Spleen (tissue), 7 donors: ENCODE data around the gene VWA3A.

Source experiments
- POLR2A ChIP-seq, 3 donors: fragments of 450-650 bp; IDR thresholded peaks; one replicate each; pipeline ENCODE4 v1.5.1; 2017; ENCODE audit warnings: antibody characterized with exemption in 3 of 3, mild to moderate bottlenecking in 1 of 3
- TF ChIP-seq, protein P1 (sequence below), 11 experiments: fragments of 200-600 bp in 7 of 11; fragments of 450-650 bp in 4 of 11; sonication (generic) in 4 of 11; IDR thresholded peaks in 8 of 11; conservative IDR thresholded peaks in 3 of 11; 1 replicate in 7 of 11; 2 replicates in 4 of 11; pipeline versions ENCODE4 v1.4.0 to v1.8.0; 2016 to 2021; ENCODE audit warnings: antibody characterized with exemption in 11 of 11, inconsistent platforms in 4 of 11, mild to moderate bottlenecking in 1 of 11
- donor health status: DM: no; HTN: no; CAD: no; lungs with moderate emphysema.
- donor health status: DM: no; HTN: no; CAD: no.
- donor health status: DM: no; HTN: no; CAD: no.

DNA sequence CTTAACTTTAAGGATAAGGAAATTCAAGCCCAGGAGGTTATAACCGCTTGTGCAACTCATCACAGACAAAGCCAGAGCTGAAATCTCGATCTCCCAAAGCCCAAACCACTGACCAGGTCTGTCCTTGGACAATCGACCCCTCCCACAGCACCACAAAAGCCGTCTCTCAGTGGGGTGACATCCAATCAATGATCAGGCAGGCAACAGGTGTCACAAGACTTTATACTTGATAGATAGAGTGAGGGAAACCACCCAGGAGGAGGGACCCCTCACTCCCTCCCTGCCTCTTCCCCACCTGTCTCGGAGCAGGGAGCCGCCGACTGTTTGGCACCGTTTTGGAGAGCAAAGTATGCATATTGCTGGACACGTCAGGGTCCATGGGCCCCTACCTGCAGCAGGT, 55.5 kb downstream of the VWA3A start:
- TF ChIP-seq, protein P1, sequence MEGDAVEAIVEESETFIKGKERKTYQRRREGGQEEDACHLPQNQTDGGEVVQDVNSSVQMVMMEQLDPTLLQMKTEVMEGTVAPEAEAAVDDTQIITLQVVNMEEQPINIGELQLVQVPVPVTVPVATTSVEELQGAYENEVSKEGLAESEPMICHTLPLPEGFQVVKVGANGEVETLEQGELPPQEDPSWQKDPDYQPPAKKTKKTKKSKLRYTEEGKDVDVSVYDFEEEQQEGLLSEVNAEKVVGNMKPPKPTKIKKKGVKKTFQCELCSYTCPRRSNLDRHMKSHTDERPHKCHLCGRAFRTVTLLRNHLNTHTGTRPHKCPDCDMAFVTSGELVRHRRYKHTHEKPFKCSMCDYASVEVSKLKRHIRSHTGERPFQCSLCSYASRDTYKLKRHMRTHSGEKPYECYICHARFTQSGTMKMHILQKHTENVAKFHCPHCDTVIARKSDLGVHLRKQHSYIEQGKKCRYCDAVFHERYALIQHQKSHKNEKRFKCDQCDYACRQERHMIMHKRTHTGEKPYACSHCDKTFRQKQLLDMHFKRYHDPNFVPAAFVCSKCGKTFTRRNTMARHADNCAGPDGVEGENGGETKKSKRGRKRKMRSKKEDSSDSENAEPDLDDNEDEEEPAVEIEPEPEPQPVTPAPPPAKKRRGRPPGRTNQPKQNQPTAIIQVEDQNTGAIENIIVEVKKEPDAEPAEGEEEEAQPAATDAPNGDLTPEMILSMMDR (IDR thresholded peaks at IDR 0.05 in 8 of 11, conservative IDR thresholded peaks at IDR 0.05 in 3 of 11) = no peak
- TF ChIP-seq POLR2A (IDR thresholded peaks at IDR 0.05) = no peak
